IMR-90 (cell line): Measurements from ENCODE around the gene MAGI2. TPM values are rescaled to one million over a fixed set of nuclear protein-coding genes. Genes with fewer than 3 reads are reported as not detected.

Source experiments
- ATAC-seq: fragments of 200-7000 bp; cut with Tn5 transposase; 2 replicates; pipeline ENCODE4 v1.9.1; 2020; ENCODE audit warnings: low read depth, mild to moderate bottlenecking, moderate library complexity
- BruUV-seq: library from RNA; stranded (reverse); fragments of 400-500 nt; replicated peaks from 2 replicates; lab custom pipeline; 2021; lab: Mats Ljungman, UMichigan
- CTCF ChIA-PET: fragments of 300-600 bp; formaldehyde crosslinking; extraction: SDS; loops from one replicate; lab custom pipeline; 2021; ENCODE audit warnings: antibody characterized with exemption; lab: Yijun Ruan, JAX
- POLR2A ChIA-PET: fragments of 300-600 bp; sonication (Branson Sonifier 250); formaldehyde crosslinking; loops from one replicate; lab custom pipeline; 2022; ENCODE audit warnings: antibody characterized with exemption; ENCODE audit not compliant: unreplicated experiment; lab: Charles Lee
- DNase-seq: peaks from one replicate; pipeline ENCODE4 v3.0.0; 2013
- H2AFZ ChIP-seq: replicated peaks from 2 replicates; pipeline ENCODE3; 2013; ENCODE audit warnings: low read length, mild to moderate bottlenecking; ENCODE audit not compliant: poor library complexity
- H2AK5ac ChIP-seq: 2 replicates; pipeline ENCODE4 v1.6.1; 2013; ENCODE audit warnings: low read depth, low read length, inconsistent platforms
- H2AK9ac ChIP-seq: replicated peaks from 2 replicates; pipeline ENCODE3; 2013; ENCODE audit warnings: mild to moderate bottlenecking, low read depth, low read length, moderate library complexity; ENCODE audit not compliant: poor library complexity
- H2BK120ac ChIP-seq: 2 replicates; pipeline ENCODE4 v1.6.1; 2013; ENCODE audit warnings: low read depth, low read length, inconsistent platforms
- H2BK15ac ChIP-seq: 3 replicates; pipeline ENCODE4 v1.6.1; 2013; ENCODE audit warnings: low read depth, low read length, inconsistent platforms
- H2BK20ac ChIP-seq: 2 replicates; pipeline ENCODE4 v1.6.1; 2013; ENCODE audit warnings: low read depth, mild to moderate bottlenecking, inconsistent platforms, low read length, moderate library complexity
- H2BK5ac ChIP-seq: 2 replicates; pipeline ENCODE4 v1.6.1; 2013; ENCODE audit warnings: mild to moderate bottlenecking, low read depth, low read length, inconsistent platforms; ENCODE audit not compliant: poor library complexity, severe bottlenecking
- H3K14ac ChIP-seq: replicated peaks from 2 replicates; pipeline ENCODE4 v1.6.1; 2013; ENCODE audit warnings: low read depth, low read length, inconsistent platforms
- H3K18ac ChIP-seq: 2 replicates; pipeline ENCODE4 v1.6.1; 2013; ENCODE audit warnings: low read depth, low read length, control low read depth
- H3K23ac ChIP-seq: 2 replicates; pipeline ENCODE4 v1.6.1; 2013; ENCODE audit warnings: low read depth, low read length, inconsistent platforms
- H3K27ac ChIP-seq: 2 replicates; pipeline ENCODE4 v1.5.1; 2013; ENCODE audit warnings: mild to moderate bottlenecking, control low read depth, low read length; ENCODE audit not compliant: insufficient read depth
- H3K27me3 ChIP-seq: 2 replicates; pipeline ENCODE4 v1.6.1; 2013; ENCODE audit warnings: low read length; ENCODE audit not compliant: control insufficient read depth, insufficient read depth
- H3K36me3 ChIP-seq: 2 replicates; pipeline ENCODE4 v1.6.1; 2013; ENCODE audit warnings: low read length, mixed read lengths; ENCODE audit not compliant: control insufficient read depth, insufficient read depth
- H3K4ac ChIP-seq: 2 replicates; pipeline ENCODE4 v1.6.1; 2013; ENCODE audit warnings: low read depth, low read length, inconsistent platforms
- H3K4me1 ChIP-seq: 2 replicates; pipeline ENCODE4 v1.6.1; 2013; ENCODE audit warnings: low read length, mixed read lengths; ENCODE audit not compliant: control insufficient read depth, insufficient read depth
- H3K4me2 ChIP-seq: 2 replicates; pipeline ENCODE4 v1.6.1; 2013; ENCODE audit warnings: low read depth, mild to moderate bottlenecking, control low read depth, low read length, moderate library complexity
- H3K4me3 ChIP-seq: 2 replicates; pipeline ENCODE4 v1.5.1; 2013; ENCODE audit warnings: low read depth, mild to moderate bottlenecking, control low read depth, low read length, moderate library complexity; ENCODE audit not compliant: insufficient read depth
- H3K56ac ChIP-seq: 2 replicates; pipeline ENCODE4 v1.6.1; 2013; ENCODE audit warnings: low read length, inconsistent platforms; ENCODE audit not compliant: insufficient read depth; ENCODE audit errors: extremely low read depth
- H3K79me1 ChIP-seq, 2 experiments: 2 replicates each; pipeline ENCODE4 v1.6.1; 2013; ENCODE audit warnings: low read length in 2 of 2, inconsistent platforms in 1 of 2, low read depth in 1 of 2
- H3K9ac ChIP-seq: 2 replicates; pipeline ENCODE4 v1.6.1; 2013; ENCODE audit warnings: low read depth, low read length, control low read depth
- H3K9me1 ChIP-seq: 2 replicates; pipeline ENCODE4 v1.6.1; 2013; ENCODE audit warnings: low read length, inconsistent platforms; ENCODE audit not compliant: insufficient read depth
- H3K9me3 ChIP-seq: 2 replicates; pipeline ENCODE4 v1.6.1; 2013; ENCODE audit warnings: low read length; ENCODE audit not compliant: control insufficient read depth, insufficient read depth
- H4K20me1 ChIP-seq: 2 replicates; pipeline ENCODE4 v1.6.1; 2013; ENCODE audit warnings: low read length, inconsistent platforms; ENCODE audit not compliant: insufficient read depth
- H4K5ac ChIP-seq: 2 replicates; pipeline ENCODE4 v1.6.1; 2013; ENCODE audit warnings: mild to moderate bottlenecking, low read depth, low read length, control low read depth
- H4K8ac ChIP-seq, 2 experiments: 2 replicates each; pipeline ENCODE4 v1.6.1; 2013; ENCODE audit warnings: low read depth in 2 of 2, low read length in 2 of 2, control low read depth in 1 of 2, inconsistent platforms in 1 of 2
- H4K91ac ChIP-seq: 2 replicates; pipeline ENCODE4 v1.6.1; 2013; ENCODE audit warnings: low read depth, low read length, inconsistent platforms; ENCODE audit not compliant: insufficient read depth
- BHLHE40 ChIP-seq: fragments of 150-350 bp; IDR thresholded peaks from 2 replicates; pipeline ENCODE4 v1.6.1; 2016; ENCODE audit warnings: mild to moderate bottlenecking, low read depth, low read length
- CEBPB ChIP-seq: IDR thresholded peaks from 2 replicates; pipeline ENCODE4 v1.6.1; 2012; ENCODE audit warnings: low read depth, low read length, improper control_type of control experiment
- CHD1 ChIP-seq: IDR thresholded peaks from 2 replicates; pipeline ENCODE4 v1.6.1; 2012; ENCODE audit warnings: low read depth, low read length, improper control_type of control experiment
- CTCF ChIP-seq: conservative IDR thresholded peaks from 2 replicates; pipeline ENCODE4 v1.5.1; 2012; ENCODE audit warnings: mild to moderate bottlenecking, low read depth, low read length, improper control_type of control experiment
- FOS ChIP-seq: fragments of 150-350 bp; IDR thresholded peaks from 2 replicates; pipeline ENCODE4 v1.6.1; 2016; ENCODE audit warnings: low read depth, low read length
- MAFK ChIP-seq: IDR thresholded peaks from 2 replicates; pipeline ENCODE4 v1.6.1; 2012; ENCODE audit warnings: low read depth, low read length, improper control_type of control experiment
- MAZ ChIP-seq: IDR thresholded peaks from 2 replicates; pipeline ENCODE4 v1.6.1; 2012; ENCODE audit warnings: low read depth, mild to moderate bottlenecking, low read length, improper control_type of control experiment, moderate library complexity, borderline replicate concordance
- MXI1 ChIP-seq: IDR thresholded peaks from 2 replicates; pipeline ENCODE4 v1.6.1; 2012; ENCODE audit warnings: low read depth, mild to moderate bottlenecking, low read length, moderate library complexity, borderline replicate concordance
- NFE2L2 ChIP-seq: fragments of 150-350 bp; IDR thresholded peaks from 2 replicates; pipeline ENCODE4 v1.6.1; 2016; ENCODE audit warnings: low read depth, mild to moderate bottlenecking, low read length
- RAD21 ChIP-seq: IDR thresholded peaks from 2 replicates; pipeline ENCODE4 v1.6.1; 2012; ENCODE audit warnings: low read length, improper control_type of control experiment
- RFX5 ChIP-seq: IDR thresholded peaks from 2 replicates; pipeline ENCODE4 v1.8.0; 2012; ENCODE audit warnings: low read depth, mild to moderate bottlenecking, low read length, moderate library complexity
- SMC3 ChIP-seq: fragments of 150-350 bp; IDR thresholded peaks from 2 replicates; pipeline ENCODE4 v1.6.1; 2016; ENCODE audit warnings: low read depth, mild to moderate bottlenecking, antibody characterized with exemption, low read length, moderate library complexity
- USF2 ChIP-seq: fragments of 150-350 bp; IDR thresholded peaks from 2 replicates; pipeline ENCODE4 v1.6.1; 2017; ENCODE audit warnings: mild to moderate bottlenecking, antibody characterized with exemption, low read length, low read depth
- WGBS, 2 experiments: methylation state at CpG; one replicate each; pipeline versions ENCODE4 v1.1.5 to v1.1.7; 2013; ENCODE audit warnings: missing lambda C conversion rate in 2 of 2; ENCODE audit not compliant: insufficient read length in 1 of 2; ENCODE audit errors: extremely low coverage in 2 of 2; 5-methylcytosine and 5-hydroxymethylcytosine counted together
- dilution Hi-C: fragments of 300-500 bp; cut with HindIII; formaldehyde crosslinking; loops from one replicate; pipeline ENCODE4 v1.14.3; 2018; ENCODE audit warnings: low sequenced_read_pairs; ENCODE audit not compliant: unreplicated experiment
- in situ Hi-C: fragments of 300-500 bp; cut with MboI; formaldehyde crosslinking; loops from 3 replicates; pipeline ENCODE4 v1.14.3; 2019; ENCODE audit warnings: low sequenced_read_pairs, inconsistent platforms, mixed read lengths
- intact Hi-C: fragments of 100-400 bp; cut with micrococcal nuclease; formaldehyde crosslinking; loops from 2 replicates; pipeline ENCODE4 v1.10.0; 2022
- polyA plus RNA-seq, 3 experiments: library from polyadenylated mRNA; depleted of rRNA; stranded (reverse); fragments of >200 nt; gene quantifications; 2 replicates each; pipeline ENCODE4 v1.2.3, GENCODE V29; 2012; ENCODE audit warnings: low replicate concordance in 1 of 3
- total RNA-seq: library from RNA; depleted of rRNA; stranded (reverse); fragments of >200 nt; gene quantifications from 2 replicates; pipeline ENCODE4 v1.2.3, GENCODE V29; 2012

MAGI2 gene
- total and polyA plus RNA-seq, 2 of the 4 experiments (the other 2 are of a cell fraction), result 2.5 to 17.9 TPM

- no peaks in the 10 kb centered on the region for H3K9me3 ChIP-seq
- H2BK20ac ChIP-seq, result no peak overlapping the region
- ChIA-PET POLR2A (no interaction called here), CTCF (interaction anchor here (0.6 kb wide), 1 partner anchor 17 kb away, joined by 3 read pairs; no protein-coding TSS in a partner anchor)
- no peak overlapping the region for H2AK9ac ChIP-seq
- no peak overlapping the region for H4K8ac ChIP-seq
- TF ChIP-seq NFE2L2 (no peak), RFX5 (no peak), RAD21 (no peak), SMC3 (no peak), MAFK (no peak), FOS (no peak), USF2 (no peak), CTCF (no peak), BHLHE40 (no peak), MXI1 (no peak), MAZ (no peak), CEBPB (no peak), CHD1 (no peak)
- in situ Hi-C loops (no loop called here), dilution Hi-C loops (no loop called here), intact Hi-C loops (no loop called here)
- no peak overlapping the region for H3K14ac ChIP-seq
- H4K5ac ChIP-seq, result no peak overlapping the region
- H3K27me3 ChIP-seq, result no peaks in the 10 kb centered on the region
- 0 out of 2 replicates have a peak, but pooled peaks cover 3% of the 10 kb centered on the region for H3K9me1 ChIP-seq
- H3K23ac ChIP-seq, result no peak overlapping the region
- no peaks in the 10 kb centered on the region for H3K4me1 ChIP-seq
- H2AK5ac ChIP-seq, result no peak overlapping the region
- H3K18ac ChIP-seq, result no peak overlapping the region
- H3K79me1 ChIP-seq, result no peaks in the 10 kb centered on the region
- H3K4me2 ChIP-seq, result no peak overlapping the region
- H2BK5ac ChIP-seq, result no peak overlapping the region
- H4K91ac ChIP-seq, result no peak overlapping the region
- H3K9ac ChIP-seq, result no peak overlapping the region
- H2AFZ ChIP-seq, result no peak overlapping the region
- no peak overlapping the region for H3K56ac ChIP-seq
- H3K4me3 ChIP-seq, result no peak overlapping the region
- H3K36me3 ChIP-seq, result no peaks in the 10 kb centered on the region
- no peaks in the 10 kb centered on the region for H4K20me1 ChIP-seq
- ATAC-seq (no peak), DNase-seq (peak; percentile 41)
- H2BK120ac ChIP-seq, result no peak overlapping the region
- no CpG with 5 or more reads among the region's 5 CpGs for WGBS, 2 experiments
- H2BK15ac ChIP-seq, result no peak overlapping the region
- no peak overlapping the region for H3K27ac ChIP-seq
- no peak overlapping the region for H3K4ac ChIP-seq
- BruUV-seq, result no TSS peak
Measured at GRCh38 chr7:78176171-78176570, 1277.3 kb downstream of the MAGI2 start.
